NCI-H748 treated with DMSO at 0.1 percent for 48 hours (cell line): ENCODE measurements around the gene CA5B.
"Not testable (repeated sequence)": the region's sequence is repeated elsewhere in the genome, so short reads cannot be mapped to it uniquely, and the experiment has no call there.

Experiments used
- DNase-seq: peaks from one replicate; lab custom pipeline; 2025; lab: John Stamatoyannopoulos, UW

CA5B gene

DNA sequence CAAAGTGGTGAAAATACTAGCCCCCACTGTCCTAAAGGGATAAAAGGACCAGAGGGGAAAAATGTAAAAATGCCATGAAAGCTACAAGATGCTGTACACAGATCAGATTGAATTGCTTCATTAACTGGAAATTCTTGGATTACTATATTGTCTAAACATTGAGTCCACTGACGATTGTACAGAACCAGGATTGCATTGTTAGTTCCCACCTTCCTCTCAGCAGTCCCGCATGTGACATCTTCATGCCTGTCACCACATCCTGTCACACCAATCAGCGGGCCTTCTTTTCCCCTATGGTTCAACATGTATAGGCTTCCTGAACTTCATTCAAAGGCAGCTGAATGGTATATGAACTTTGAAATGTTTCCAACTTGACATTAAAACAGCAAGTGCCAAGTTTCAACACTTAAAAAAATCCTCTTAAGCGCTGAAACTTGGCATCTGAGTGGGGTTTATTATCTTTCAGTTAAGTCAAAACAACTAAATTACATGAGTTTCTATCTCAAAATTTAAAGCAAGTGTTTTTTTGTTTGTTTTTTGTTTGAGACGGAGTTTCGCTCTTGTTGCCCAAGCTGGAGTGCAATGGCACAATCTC lies 76.8 kb downstream of the CA5B start:
- no peak for DNase-seq

GRCh38 chrX:15815779-15816437 lies 77.8 kb downstream of the CA5B start:
- no peak for DNase-seq

DNA sequence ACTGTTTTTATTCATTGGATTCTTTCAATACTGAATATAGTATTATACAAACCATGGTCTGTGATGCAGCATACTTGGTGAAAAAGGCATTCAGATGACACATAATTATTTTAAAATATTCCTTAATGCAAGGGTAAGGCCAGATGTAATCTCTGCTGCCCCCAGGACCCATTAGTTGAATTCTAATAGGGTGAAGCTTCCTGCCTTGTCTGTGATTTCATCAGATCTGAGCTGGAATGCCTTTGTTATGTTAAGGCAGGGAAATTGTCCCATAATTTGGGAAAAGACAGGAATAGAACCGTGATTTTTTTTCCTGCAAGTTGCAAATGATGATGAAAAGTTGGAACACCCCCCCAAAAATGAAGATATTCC lies 78.4 kb downstream of the CA5B start:
- no peak for DNase-seq

GRCh38 chrX:15816886-15817285 lies 78.8 kb downstream of the CA5B start:
- DNase-seq, result no peak

- DNase-seq, result no peak
Measured at GRCh38 chrX:15820106-15821073, 82.3 kb downstream of the CA5B start.

DNA sequence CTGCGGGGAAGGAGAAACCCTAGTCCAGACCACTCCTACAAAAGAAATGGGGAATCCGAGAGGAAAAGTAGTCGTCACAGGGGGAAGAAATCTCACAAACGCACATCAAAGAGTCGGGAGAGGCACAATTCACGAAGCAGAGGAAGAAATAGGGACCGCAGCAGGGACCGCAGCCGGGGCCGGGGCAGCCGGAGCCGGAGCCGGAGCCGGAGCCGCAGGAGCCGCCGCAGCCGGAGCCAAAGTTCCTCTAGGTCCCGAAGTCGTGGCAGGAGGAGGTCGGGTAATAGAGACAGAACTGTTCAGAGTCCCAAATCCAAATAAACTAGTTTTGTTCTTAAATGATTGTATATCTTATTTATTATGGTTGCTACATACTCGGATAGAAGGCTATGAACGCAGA lies 84.9 kb downstream of the CA5B start:
- DNase-seq, result no peak

GRCh38 chrX:15825936-15826335 lies 87.9 kb downstream of the CA5B start:
- no peak for DNase-seq

DNA sequence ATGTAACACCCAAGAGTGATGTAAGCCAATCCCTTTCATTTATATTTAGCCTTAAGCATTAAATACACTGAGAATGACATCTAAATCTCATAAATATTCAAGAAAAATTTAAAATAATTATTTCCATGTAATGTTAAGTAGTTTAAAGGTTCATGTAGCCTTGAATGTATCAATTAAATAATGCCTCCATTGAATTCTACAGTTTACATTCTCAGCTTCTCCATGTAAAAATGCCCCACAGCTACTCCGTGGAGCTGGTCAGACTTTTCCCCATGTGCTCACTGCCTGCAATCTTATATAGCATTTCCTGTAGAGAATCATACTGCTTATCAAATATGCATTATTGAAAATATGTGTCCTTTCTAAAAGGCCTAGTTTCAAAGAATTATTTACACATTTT lies 91.1 kb downstream of the CA5B start:
- no peak for DNase-seq

- DNase-seq, result not testable (repeated sequence)
Measured at GRCh38 chrX:15831347-15831746, 93.3 kb downstream of the CA5B start.

DNA sequence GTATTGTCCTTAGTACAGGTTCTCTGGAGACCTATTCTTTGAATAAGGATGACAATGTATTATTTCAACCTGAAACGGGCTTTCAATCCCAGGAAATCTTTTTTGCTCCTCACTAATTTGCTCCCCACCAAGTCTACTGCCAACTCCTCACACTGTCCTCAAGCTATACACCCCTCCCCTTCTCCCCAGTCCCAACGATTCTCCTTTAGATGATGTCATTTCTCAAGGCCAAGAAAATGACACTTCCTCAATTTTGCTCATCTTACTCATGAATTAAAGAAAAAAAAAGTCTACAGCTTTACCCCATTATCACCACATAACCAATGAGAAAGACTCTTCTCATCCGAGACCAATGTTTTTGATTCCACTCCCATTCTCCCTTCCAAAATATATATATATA lies 96.0 kb downstream of the CA5B start:
- no peak for DNase-seq

DNA sequence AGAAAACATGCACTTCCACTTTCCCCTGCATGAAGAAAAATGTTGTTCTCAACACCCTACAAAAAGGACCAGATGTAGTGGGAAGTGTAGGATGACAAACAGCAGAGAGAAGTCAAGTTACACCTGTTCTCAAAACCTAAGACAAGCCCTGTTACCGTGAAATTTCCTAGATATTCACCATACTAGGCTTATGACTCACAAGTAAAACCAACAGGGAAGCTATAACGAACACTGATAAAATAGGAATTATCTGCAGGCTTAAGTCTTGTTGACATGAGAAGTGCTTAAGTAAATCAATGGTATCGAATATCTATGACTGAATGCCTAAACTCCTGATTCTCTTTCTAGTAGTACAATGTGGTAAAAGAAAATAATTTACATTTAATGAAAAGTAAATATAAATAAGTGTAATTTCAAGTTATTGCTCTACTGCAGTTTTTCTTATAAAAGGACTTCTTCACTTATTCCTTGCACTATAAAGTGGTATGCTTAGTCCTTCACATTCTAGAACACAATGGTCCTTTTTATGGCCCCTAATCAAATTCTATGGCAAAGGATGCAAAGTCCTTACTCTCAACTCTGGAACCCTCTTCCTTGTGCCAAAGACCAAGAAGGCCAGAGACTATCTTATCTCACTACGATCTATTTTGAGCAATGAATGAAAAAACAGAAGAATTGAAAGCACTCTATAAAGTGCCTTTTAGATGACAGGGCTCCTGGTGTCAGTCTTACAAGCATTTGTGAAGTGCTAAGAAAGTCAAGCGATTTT lies 96.9 kb downstream of the CA5B start:
- DNase-seq, result no peak
